Measurements from ENCODE around the gene CYBRD1.
A peak's percentile ranks its signal among the peaks of the same experiment; 100 is the strongest.
"Not testable (repeated sequence)": the region's sequence is repeated elsewhere in the genome, so short reads cannot be mapped to it uniquely, and the experiment has no call there.

The CYBRD1 gene, protein sequence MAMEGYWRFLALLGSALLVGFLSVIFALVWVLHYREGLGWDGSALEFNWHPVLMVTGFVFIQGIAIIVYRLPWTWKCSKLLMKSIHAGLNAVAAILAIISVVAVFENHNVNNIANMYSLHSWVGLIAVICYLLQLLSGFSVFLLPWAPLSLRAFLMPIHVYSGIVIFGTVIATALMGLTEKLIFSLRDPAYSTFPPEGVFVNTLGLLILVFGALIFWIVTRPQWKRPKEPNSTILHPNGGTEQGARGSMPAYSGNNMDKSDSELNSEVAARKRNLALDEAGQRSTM

GRCh38 chr2:171522052-171522787 lies at the start of gene CYBRD1:
Gene CYBRD1 (plus strand): TSS chr2:171522474. CDS start chr2:171522546, 72 bp downstream.
- DNase-seq = peak; percentile 46

DNA sequence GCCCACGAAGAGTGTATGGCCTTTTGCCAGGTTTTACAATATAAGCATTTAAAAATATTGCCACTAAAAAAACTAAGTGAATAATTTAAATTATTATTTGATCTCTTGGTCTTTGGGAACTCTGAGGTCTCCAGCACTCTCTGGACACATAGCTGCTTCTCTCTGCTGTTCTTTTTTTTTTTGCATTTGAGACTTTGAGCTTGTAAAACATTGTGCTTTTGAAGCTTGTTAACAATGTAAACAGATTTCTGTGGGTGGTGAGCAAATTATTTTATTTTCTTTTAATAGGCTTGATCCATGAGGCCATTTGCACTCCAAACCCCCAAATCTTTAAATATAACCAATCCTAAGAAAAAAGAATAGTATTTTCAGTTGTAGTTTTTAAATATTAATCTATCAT lies 46.3 kb upstream of the CYBRD1 start:
- DNase-seq = no peak

- DNase-seq = no peak
These were observed 43.9 kb upstream of the CYBRD1 start for GRCh38 chr2:171478345-171478744.

DNA sequence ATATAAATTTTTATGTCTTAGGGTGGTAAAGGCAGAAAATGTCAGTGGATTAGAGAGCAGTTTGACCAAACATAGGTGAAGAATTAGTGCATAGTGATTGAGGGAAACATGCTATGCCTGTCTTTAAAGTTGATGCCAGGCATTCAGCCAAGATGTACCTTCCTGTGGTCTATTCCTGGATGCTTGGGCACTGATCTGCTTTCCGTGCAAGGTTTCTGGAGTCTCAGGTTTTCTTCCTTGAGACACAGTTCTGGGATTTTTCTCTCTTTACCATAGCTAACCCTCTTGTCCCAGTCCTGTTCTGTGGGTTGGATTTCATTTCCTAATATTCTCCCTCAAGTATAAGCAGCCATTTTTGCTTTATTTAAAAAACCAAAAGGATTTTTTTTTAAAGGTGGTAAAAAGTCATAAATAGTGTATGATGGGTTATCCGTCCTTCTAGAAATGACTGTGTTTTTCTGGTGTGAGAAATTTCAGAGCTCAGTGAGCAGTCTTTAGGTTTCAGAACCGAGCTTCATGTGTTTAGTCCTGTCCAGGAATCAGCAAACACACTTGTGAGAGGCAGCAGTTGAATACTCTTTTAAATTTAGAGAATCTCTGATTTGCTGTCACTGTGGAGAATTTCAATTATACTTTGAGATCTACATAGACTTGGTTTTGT lies 43.0 kb upstream of the CYBRD1 start:
- DNase-seq = no peak

- no peak for DNase-seq
These were observed 41.4 kb upstream of the CYBRD1 start for GRCh38 chr2:171480908-171481307.

DNA sequence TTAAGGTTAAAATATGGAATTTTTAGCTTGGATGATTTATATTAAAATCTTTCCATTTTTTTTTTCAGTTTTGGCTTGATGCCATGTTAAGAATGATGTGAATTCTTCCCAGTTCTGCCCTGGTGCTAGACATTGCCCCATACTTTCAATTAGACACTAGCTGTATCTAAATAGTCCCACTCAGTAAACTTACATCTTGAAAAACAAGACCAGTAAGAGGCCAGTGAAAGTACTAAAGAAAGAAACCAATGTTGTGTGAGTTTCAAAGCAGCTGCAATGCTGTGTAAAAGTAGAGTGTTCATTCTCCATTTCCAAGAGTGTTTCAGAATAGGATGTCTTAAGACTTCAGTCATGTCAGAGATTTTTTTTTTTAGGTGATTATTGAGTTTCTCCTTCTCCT lies 40.0 kb upstream of the CYBRD1 start:
- DNase-seq = no peak

DNA sequence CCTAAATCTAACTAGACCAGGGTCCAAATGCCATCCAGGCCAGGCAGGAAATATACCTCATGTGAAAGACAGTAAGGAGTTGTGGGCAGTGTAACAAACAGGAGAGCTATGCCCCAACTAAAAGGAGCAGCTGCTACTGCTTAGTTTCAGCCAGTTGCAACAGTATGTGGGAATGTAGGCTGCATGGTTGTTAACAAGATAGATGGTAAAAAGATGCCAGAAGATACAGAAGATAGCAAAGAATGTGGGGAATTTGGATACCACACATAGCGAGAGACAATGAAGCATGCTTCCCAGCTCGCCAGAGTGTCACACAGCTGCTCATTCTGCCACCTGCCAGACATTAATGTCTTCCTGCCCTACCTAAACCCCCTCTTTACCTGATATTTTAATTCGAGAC lies 39.4 kb upstream of the CYBRD1 start:
- DNase-seq = no peak

DNA sequence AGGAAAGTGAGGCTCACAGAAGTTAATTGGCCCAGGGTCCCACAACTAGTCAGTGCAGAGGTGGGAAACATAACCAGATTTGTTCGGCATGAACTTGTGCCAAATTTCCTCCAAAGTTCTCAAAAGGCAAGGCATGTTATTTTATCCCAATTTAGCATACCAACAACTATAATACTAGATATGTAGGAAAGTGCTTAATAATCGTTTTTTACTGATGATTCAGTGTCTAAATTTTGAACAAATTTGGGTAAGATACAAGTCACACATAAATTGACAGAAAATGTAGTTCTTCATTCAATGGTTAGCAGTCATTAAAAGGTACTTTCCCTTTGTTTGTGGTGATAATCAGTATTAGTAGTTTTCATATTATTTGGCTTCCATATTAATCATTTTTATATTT lies 38.5 kb upstream of the CYBRD1 start:
- no peak for DNase-seq

DNA sequence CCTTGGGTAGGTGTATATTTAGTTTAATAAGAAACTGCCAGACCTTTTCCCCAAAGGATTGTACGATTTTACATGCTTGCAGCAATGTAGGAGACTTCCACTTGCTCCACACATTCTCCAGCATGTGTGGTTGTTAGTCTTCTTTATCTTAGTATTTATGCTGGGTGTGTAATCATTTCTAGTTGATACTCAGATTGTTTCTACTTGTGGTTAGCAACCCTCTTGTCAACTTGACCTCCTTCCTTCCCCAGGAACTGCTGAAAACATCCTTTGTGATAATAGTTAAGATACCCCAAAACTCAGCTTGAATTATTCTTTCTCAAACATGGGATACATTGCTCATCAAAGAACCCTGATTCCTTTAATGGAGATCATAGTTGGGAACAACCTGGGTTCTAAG lies 37.2 kb upstream of the CYBRD1 start:
- DNase-seq = no peak

DNA sequence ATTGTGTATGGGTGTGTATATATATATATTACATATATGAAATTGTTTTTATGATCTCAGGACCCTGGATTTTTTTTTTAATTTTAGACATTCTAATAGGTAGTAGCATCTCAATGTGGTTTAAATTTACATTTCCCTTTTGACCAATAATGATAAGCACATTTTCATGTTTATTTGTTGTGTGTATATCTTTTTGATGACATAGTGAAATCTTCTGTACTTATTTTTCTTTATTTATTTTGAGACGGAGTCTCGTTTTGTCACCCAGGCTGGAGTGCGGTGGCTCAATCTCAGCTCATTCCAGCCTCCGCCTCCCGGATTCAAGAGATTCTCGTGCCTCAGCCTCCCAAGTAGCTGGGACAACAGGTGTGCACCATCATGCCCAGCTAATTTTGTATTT lies 35.1 kb upstream of the CYBRD1 start:
- DNase-seq = no peak

DNA sequence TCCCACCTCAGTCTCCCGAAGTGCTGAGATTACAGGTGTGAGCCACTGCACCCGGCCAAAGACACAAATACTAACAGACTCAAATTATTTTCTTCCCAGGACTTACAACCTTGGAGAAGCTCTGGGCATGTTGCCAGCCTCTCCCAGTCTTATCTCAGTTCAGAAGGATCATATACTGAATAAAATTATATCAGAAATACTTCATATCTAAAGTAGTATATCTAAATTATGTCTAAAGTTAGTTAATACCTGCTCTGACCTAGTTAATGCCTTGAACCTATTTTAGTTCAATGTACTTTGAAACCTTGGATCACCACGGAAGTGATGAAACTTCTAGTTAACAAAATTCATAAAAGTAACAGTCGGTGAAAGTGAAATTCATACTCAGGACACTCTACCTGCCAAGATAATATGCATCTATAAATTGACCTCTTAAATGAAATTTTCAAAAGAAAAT lies 34.4 kb upstream of the CYBRD1 start:
- no peak for DNase-seq

- no peak for DNase-seq
These were observed 31.7 kb upstream of the CYBRD1 start for GRCh38 chr2:171490577-171490976.

GRCh38 chr2:171491292-171491691 lies 31.0 kb upstream of the CYBRD1 start:
- DNase-seq = no peak

- DNase-seq = no peak
These were observed 29.6 kb upstream of the CYBRD1 start for GRCh38 chr2:171492664-171493063.

DNA sequence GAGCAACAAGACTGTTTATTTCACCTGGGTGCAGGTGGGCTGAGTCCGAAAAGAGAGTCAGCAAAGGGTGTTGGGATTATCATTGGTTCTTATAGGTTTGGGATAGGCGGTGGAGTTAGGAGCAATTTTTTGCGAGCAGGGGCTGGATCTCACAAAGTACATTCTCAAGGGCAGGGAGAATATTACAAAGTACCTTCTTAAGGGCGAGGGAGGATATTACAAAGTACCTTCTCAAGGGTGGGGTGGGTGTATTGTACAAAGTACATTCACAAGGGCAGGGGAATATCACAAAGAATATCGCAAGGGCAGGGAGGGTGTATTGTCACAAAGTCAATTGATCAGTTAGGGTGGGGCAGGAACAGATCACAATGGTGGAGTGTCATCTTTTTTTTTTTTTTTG lies 24.6 kb upstream of the CYBRD1 start:
- DNase-seq = not testable (repeated sequence)

GRCh38 chr2:171505374-171505773 lies 16.9 kb upstream of the CYBRD1 start:
- DNase-seq = no peak

DNA sequence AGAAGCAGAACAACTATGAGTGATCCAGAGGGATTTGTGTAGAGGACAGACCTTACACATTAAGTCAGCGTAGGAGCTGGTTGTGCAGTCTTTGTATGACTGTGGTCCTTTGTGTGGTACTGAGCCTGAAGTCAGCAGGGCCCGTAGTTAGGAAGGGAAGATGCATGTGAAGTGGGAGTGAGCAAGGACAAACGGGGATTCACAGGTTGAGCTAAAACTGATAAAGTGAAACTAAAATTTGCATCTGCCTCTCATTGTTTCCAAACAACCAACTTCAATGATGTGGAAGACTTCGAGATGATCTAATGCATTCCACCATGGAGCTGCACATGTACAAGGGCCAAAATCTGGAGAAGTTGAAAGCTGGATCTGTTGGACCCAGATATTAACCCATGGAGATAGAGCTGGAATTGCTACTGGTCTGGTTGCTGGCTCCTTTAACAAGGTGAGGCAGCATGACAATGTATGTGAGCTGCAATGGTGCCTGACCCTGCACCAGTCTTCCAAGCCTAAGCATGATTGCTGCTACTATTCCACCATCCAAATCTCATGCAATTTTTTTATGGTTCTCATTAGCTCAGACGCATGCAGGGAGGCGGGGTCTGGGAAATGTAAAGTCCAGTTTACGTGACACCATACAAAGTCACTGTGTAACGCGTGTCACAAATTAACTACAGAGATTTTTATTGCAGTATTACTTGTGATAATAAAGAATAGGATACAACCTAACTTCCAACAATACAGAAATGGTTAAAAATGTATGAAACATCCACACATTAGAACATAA lies 12.1 kb upstream of the CYBRD1 start:
- no peak for DNase-seq

DNA sequence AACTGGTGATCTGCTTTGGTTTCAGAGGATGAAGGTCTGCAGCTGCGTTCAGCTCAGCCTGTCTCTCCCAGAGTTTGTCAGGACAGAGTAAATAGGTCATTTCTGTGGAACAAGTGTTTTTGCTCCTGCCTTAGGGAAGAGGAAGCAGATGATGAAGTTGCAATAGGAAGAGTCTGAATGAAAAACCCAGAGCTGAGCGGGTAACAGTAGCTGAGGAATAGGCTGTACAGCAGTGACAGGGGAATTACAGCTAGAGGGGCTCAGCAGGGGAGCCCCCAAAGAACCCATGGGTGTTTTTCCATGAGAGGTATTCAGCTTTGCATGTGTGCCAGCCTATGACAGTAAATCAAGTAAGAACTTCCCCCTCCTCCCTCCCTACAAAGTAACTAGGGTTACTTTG lies 10.3 kb upstream of the CYBRD1 start:
- DNase-seq = no peak

DNA sequence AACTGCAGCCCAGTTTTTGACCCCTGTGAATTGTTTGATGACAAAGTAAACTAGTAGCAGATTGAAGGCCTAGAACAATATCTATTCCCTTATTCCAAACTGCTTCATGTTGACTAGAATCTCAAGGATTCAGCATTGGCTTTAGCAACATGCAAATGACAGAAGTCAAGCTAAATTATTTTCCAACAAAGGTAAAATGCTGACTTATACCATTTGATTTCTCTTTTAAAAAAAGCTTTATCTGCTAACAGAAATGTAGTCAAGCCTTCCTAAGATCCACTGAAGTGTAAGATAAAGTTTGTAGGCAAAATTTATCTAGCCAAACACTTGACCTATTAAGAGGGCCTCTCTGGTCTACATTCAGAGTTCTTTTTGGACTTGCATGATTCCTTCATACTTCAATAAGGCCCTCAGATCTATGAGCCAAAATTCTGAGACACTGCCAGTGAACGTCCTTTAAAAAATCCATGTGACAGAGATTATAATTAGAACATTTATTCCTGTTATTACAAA lies 9.5 kb upstream of the CYBRD1 start:
- no peak for DNase-seq

DNA sequence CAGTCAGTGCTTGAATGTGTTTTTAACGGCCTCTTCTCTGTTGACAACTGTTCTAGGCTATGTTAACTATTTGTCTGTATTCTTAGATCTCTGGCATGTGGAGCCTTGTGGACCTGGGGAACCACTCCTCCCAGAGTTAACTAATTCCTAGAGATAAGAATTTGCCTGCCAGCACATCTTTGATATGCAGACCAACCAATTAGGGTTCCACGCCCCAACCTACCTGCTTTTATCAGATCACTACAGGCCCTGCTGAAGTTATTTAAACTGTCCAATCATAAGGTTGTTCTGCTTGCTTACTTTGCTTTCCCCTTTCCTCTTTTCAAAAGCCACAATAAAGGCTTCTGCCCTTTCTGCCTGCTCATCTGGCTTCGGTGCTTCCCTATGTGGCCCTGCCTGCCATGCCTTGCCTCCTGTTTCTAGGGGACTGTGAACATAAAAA lies 8.5 kb upstream of the CYBRD1 start:
- DNase-seq = no peak

DNA sequence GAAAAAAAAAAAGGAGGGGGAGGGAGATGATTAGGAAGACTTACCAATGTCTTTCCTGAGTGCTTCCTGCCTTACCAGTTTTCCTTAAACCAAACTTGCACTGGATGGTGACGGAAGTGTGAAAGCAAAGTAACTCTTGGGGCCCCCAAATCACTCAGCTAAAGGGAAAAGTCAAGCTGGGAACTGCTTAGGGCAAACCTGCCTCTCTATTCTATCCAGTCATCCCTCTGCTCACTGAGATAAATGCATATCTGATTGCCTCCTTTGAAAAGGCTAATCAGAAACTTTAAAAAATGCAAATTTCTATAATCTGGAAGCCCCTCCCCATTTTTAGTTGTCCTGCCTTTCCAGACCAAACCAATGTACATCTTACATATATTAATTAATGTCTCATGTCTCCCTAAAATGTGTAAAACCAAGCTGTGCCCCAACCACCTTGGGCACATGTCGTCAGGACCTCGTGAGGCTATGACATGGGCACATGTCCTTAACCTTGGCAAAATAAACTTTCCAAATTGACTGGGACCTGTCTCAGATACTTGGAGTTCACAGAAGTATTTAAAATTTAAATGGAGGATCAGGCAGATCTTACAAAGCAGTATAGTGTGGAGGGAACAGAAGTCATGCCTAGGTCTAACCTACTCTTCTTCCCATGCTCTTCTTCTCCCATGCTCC lies 7.2 kb upstream of the CYBRD1 start:
- DNase-seq = no peak

DNA sequence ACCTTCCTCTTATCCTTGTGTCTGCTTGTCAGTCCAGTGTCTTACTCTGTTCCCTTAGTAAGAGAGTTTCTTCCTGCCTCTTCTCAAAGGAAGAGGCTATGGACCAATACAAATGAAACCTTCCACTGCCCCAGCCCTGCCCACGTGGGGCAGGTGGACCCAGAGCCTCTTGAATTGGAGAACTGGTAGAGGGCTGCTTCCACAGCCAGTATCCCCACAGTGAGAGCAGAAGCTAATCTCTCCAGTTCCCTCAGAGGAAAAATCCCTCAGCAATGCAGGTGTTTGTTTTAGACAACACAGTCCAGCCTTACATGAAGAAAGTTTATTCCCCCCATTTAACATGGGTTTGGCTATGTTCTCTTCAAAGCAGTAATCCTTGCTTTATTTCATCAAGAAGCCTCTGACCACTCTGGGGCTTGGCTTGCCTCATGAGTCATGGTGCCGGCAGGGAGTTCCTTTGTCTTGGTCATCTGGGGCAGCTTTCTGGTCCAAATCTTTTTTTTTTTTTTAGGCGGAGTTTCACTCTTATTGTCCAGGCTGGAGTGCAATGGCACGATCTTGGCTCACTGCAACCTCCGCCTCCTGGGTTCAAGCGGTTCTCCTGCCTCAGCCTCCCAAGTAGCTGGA lies 6.5 kb upstream of the CYBRD1 start:
- DNase-seq = no peak
